Fibroblast of pulmonary artery (primary cell): Measurements from ENCODE around the gene PATE4.

Source experiments
- DNase-seq: peaks from one replicate; pipeline ENCODE4 v3.0.0-alpha.2; 2010; ENCODE audit warnings: low read depth
- H3K4me3 ChIP-seq: replicated peaks from 2 replicates; pipeline ENCODE4 v1.5.1; 2011; ENCODE audit warnings: low read depth, mild to moderate bottlenecking, control low read depth, low read length, moderate library complexity
- CTCF ChIP-seq: IDR thresholded peaks from 2 replicates; pipeline ENCODE4 v1.5.1; 2011; ENCODE audit warnings: mild to moderate bottlenecking, control low read depth, low read length, inconsistent platforms; ENCODE audit errors: missing control alignments

The PATE4 gene

GRCh38 chr11:125871391-125872137 lies 38.4 kb downstream of the PATE4 start:
- H3K4me3 ChIP-seq: no peak overlapping the region
- peak; percentile 82 for TF ChIP-seq CTCF
- peak; percentile 64 for DNase-seq

- TF ChIP-seq CTCF: no peak
- no peak overlapping the region for H3K4me3 ChIP-seq
- no peak for DNase-seq
Observed at GRCh38 chr11:125872138-125872491, 39.0 kb downstream of the PATE4 start.

DNA sequence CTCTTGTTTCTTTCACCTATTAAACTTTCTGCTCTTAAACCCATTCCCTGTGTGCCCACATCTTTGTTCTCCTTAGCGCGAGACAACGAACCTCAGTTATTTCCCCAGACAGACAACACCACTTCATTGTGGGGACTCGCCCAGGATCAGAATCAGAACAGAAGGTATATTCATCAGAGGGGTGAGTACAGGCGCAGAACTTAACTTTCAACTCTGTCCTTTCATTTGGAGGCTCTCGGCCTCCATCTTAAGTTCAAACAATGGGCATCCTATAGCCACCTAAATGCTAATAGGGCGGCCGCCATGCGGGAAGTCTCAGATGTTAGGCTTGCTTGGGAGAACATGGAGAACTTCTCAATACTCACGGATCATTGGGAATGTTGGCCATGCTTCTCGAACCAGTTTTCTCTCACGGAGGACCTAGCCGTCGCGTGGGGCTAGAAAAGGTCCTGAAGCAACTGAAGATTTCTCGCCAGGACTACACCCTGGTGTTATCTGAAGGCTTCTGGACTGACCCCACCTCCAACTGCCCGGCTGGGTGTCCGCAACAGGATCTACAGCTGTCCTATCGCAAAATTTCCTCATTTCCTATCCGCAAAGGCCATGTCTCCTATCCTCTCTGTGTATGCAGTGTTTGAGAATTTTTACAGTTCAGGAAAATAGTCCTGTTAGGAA lies 40.9 kb downstream of the PATE4 start:
- peak overlapping the region; percentile 56 for H3K4me3 ChIP-seq
- no peak for TF ChIP-seq CTCF
- DNase-seq: no peak

- peak overlapping the region; percentile 56 for H3K4me3 ChIP-seq
- peak; percentile 87 for DNase-seq
- peak; percentile 92 for TF ChIP-seq CTCF
Observed at GRCh38 chr11:125874556-125875124, 41.5 kb downstream of the PATE4 start.

DNA sequence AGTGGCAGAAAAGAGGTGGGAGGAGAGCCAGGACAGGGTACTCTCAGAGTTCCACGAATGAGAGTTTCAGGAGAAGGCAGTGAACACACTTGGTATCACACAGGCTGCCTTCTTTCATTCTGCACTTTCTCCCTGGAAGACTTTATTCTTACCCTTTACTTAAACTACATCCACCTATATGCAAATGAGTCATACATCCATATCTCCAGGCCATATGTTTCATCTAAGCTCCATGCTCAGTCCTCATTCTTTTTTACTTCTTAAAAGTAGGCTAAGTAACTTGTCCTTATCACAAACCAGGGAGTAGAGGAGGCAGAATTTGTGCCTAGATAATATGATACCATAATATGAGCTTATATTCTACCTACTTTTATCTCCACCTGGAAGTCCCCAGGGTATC lies 48.2 kb downstream of the PATE4 start:
- no peak overlapping the region for H3K4me3 ChIP-seq
- TF ChIP-seq CTCF: no peak
- DNase-seq: no peak

DNA sequence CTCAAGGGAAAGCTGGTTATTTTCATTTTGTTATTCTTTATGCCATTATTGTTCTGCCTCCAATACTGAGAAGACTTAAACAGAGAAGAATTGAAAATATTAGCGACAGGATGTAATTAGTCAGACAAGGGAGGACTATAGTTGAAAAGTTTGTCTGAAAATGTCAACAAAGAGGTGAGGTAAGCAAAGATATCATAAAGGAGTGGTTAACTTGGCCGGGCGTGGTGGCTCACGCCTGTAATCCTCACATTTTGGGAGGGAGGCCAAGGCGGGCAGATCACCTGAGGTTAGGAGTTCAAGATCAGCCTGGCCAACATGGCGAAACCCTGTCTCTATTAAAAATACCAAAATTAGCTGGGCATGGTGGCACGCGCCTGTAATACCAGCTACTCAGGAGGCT lies 50.3 kb downstream of the PATE4 start:
- no peak for DNase-seq
- no peak overlapping the region for H3K4me3 ChIP-seq
- TF ChIP-seq CTCF: no peak
